Endodermal cell (in vitro differentiated cells): Measurements from ENCODE around the gene ATXN7L1. TPM values are rescaled to one million over a fixed set of nuclear protein-coding genes. Genes with fewer than 3 reads are reported as not detected.

Source experiments
- DNase-seq: peaks from one replicate; pipeline ENCODE4 v3.0.0-alpha.2; 2017
- H3K27ac ChIP-seq: 2 replicates; pipeline ENCODE4 v1.5.1; 2013; ENCODE audit warnings: mild to moderate bottlenecking, low read depth, low read length, moderate library complexity
- H3K27me3 ChIP-seq: 2 replicates; pipeline ENCODE4 v1.6.1; 2013; ENCODE audit warnings: mild to moderate bottlenecking, low read length, moderate library complexity; ENCODE audit not compliant: insufficient read depth, control insufficient read depth, poor library complexity, severe bottlenecking
- H3K36me3 ChIP-seq: 2 replicates; pipeline ENCODE4 v1.7.0; 2013; ENCODE audit warnings: mild to moderate bottlenecking, low read length, moderate library complexity; ENCODE audit not compliant: control insufficient read depth, insufficient read depth
- H3K4me1 ChIP-seq: one replicate; pipeline ENCODE4 v1.7.0; 2013; ENCODE audit warnings: low read length; ENCODE audit not compliant: control insufficient read depth, insufficient read depth
- H3K4me3 ChIP-seq: 2 replicates; pipeline ENCODE4 v1.5.1; 2013; ENCODE audit warnings: mild to moderate bottlenecking, low read length, moderate library complexity
- H3K9ac ChIP-seq: 2 replicates; pipeline ENCODE4 v1.6.1; 2013; ENCODE audit warnings: mild to moderate bottlenecking, low read length, moderate library complexity; ENCODE audit not compliant: poor library complexity, severe bottlenecking; ENCODE audit errors: extremely low read depth
- H3K9me3 ChIP-seq: 2 replicates; pipeline ENCODE4 v1.6.1; 2013; ENCODE audit warnings: mild to moderate bottlenecking, low read length, moderate library complexity; ENCODE audit not compliant: control insufficient read depth
- H3K27ac Mint-ChIP-seq: 2 replicates; pipeline ENCODE4 v1.8.0; 2020; ENCODE audit warnings: mixed read lengths
- H3K27me3 Mint-ChIP-seq: 2 replicates; pipeline ENCODE4 v1.8.0; 2021; ENCODE audit warnings: mild to moderate bottlenecking, mixed read lengths; ENCODE audit not compliant: insufficient read depth
- H3K36me3 Mint-ChIP-seq: 2 replicates; pipeline ENCODE4 v1.8.0; 2020; ENCODE audit warnings: low read depth, mixed read lengths
- H3K4me1 Mint-ChIP-seq: 2 replicates; pipeline ENCODE4 v1.8.0; 2020; ENCODE audit warnings: mixed read lengths
- H3K4me3 Mint-ChIP-seq: 2 replicates; pipeline ENCODE4 v1.8.0; 2020; ENCODE audit warnings: mild to moderate bottlenecking, moderate library complexity, mixed read lengths
- H3K9me3 Mint-ChIP-seq: 2 replicates; pipeline ENCODE4 v1.8.0; 2020; ENCODE audit warnings: mild to moderate bottlenecking, mixed read lengths
- WGBS, 2 experiments: methylation state at CpG; one replicate each; pipeline versions ENCODE4 v1.1.5 to v1.1.7; 2013; ENCODE audit warnings: missing lambda C conversion rate in 2 of 2, mixed read lengths in 1 of 2; ENCODE audit not compliant: insufficient coverage in 1 of 2, insufficient read length in 1 of 2; 5-methylcytosine and 5-hydroxymethylcytosine counted together
- total RNA-seq, 2 donors: library from RNA; stranded (reverse); fragmentation: NEBNext Ultra II Directional in 1 of 2; extraction: Animal tissue kit (Norgen Biotek cat#: 25700) in 1 of 2; gene quantifications; 2 replicates in 1 of 2; 3 replicates in 1 of 2; pipeline ENCODE4 v1.2.1, GENCODE V29; 2021
- TF ChIP-seq, protein P1 (sequence below): fragments of 200-600 bp; sonication (generic); conservative IDR thresholded peaks from 2 replicates; pipeline ENCODE4 v1.5.0; 2021; ENCODE audit warnings: antibody characterized with exemption, mild to moderate bottlenecking

ATXN7L1 gene
- total RNA-seq, 2 donors from 2014 or later = 16.9 to 30.4 TPM

- 91 to 92% methylated on average over 5 of the region's 5 CpGs for WGBS, 2 experiments
- no peak for DNase-seq
- H3K36me3 ChIP-seq = no peaks in the 10 kb centered on the region
- Mint-ChIP-seq H3K36me3 (no peaks in the 10 kb centered on the region), H3K4me3 (no peak overlapping the region), H3K4me1 (peaks cover 3% of the 10 kb centered on the region), H3K27ac (no peak overlapping the region), H3K9me3 (no peaks in the 10 kb centered on the region), H3K27me3 (no peaks in the 10 kb centered on the region)
- H3K4me1 ChIP-seq = no peaks in the 10 kb centered on the region
- H3K27me3 ChIP-seq = no peaks in the 10 kb centered on the region
- TF ChIP-seq, protein P1, sequence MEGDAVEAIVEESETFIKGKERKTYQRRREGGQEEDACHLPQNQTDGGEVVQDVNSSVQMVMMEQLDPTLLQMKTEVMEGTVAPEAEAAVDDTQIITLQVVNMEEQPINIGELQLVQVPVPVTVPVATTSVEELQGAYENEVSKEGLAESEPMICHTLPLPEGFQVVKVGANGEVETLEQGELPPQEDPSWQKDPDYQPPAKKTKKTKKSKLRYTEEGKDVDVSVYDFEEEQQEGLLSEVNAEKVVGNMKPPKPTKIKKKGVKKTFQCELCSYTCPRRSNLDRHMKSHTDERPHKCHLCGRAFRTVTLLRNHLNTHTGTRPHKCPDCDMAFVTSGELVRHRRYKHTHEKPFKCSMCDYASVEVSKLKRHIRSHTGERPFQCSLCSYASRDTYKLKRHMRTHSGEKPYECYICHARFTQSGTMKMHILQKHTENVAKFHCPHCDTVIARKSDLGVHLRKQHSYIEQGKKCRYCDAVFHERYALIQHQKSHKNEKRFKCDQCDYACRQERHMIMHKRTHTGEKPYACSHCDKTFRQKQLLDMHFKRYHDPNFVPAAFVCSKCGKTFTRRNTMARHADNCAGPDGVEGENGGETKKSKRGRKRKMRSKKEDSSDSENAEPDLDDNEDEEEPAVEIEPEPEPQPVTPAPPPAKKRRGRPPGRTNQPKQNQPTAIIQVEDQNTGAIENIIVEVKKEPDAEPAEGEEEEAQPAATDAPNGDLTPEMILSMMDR = no peak
- H3K4me3 ChIP-seq = no peak overlapping the region
- H3K27ac ChIP-seq = no peak overlapping the region
- no peaks in the 10 kb centered on the region for H3K9me3 ChIP-seq
- H3K9ac ChIP-seq = no peak overlapping the region
Observed at GRCh38 chr7:105590793-105591192, 285.6 kb downstream of the ATXN7L1 start.

DNA sequence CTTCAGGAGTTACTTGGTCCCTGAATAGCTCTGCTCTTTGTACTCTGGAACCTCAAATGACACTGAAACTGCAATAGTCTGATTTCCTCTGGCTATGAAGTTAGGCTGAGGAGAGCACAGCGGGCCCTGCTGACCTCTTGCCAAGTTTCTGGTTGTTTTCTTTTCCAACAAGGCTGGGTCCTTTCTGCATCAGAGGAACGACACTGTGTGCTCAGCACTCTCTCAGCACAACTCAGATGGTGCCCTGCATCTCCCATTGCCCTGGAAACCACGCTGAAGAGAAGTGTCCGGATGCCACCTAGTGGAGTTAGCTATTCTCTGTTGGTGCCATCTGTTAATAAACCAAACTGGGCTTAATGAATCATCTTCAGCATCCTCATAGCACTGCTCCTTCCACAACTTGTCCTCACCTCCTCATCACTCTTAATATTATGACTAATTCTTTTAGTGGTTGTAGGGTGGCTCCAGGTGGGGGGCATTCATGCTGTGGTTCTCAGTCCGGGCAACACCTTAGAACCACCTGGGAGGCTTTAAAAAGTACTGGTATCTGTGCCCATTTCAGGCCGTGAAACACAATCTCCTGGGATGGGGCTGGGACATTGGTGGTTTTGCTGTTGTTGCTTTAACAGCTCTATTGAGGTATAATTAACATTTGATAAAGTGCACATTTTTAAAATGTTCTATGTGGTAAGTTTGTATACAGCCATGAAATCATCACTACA is 286.9 kb downstream of the ATXN7L1 start:
- peak; percentile 86 for DNase-seq
- Histone ChIP-seq H3K36me3 (no peaks in the 10 kb centered on the region), H3K27me3 (no peaks in the 10 kb centered on the region), H3K9me3 (peaks cover 7% of the 10 kb centered on the region), H3K9ac (no peak overlapping the region), H3K27ac (no peak overlapping the region), H3K4me1 (no peaks in the 10 kb centered on the region), H3K4me3 (no peak overlapping the region)
- Mint-ChIP-seq H3K36me3 (no peaks in the 10 kb centered on the region), H3K4me1 (peaks cover 3% of the 10 kb centered on the region), H3K9me3 (peaks cover 6% of the 10 kb centered on the region), H3K4me3 (no peak overlapping the region), H3K27me3 (no peaks in the 10 kb centered on the region), H3K27ac (no peak overlapping the region)
- 24 to 51% methylated on average over 3 to 6 of the region's 6 CpGs for WGBS, 2 experiments
- TF ChIP-seq, protein P1 = peak; percentile 81

DNA sequence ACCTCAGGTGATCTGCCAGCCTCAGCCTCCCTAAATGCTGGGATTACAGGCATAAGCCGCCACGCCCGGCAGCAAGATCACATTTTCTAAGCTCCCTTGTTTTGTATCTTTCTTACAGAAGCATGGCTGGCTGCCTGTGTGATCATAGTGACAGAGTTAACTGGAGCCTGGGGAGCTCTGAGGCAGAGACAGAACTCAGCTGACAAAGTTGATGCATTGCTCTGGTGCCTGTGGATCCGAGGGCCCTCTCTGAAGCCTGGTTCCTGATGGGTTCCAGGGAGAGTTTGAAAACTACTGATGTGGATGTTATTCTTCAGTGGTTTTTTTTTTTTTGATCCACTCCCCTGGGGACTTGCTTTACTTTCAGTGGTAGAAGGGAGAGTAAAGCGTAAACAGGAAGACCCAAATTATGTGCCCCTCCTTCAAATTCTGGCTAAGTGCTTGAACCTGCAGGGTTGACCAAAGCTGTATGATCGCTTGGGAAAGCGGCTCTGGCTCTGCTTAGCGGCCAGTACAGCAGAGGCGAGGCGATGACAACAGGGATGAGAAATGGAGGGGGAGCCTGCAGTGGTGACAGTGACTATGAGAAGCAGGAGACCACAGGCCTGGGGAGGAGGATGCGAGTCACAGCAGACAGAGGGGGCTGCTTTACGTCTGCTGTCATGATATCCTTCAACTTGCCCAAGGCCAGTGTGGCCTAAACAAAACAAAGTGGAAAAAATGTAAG is 288.3 kb downstream of the ATXN7L1 start:
- no peaks in the 10 kb centered on the region for H3K27me3 ChIP-seq
- Mint-ChIP-seq H3K27ac (no peak overlapping the region), H3K36me3 (no peaks in the 10 kb centered on the region), H3K4me3 (no peak overlapping the region), H3K9me3 (peaks cover 18% of the 10 kb centered on the region), H3K27me3 (no peaks in the 10 kb centered on the region), H3K4me1 (peaks cover 2% of the 10 kb centered on the region)
- H3K36me3 ChIP-seq = no peaks in the 10 kb centered on the region
- H3K9me3 ChIP-seq = peaks cover 19% of the 10 kb centered on the region
- no peak overlapping the region for H3K9ac ChIP-seq
- peak; percentile 55 for DNase-seq
- no peaks in the 10 kb centered on the region for H3K4me1 ChIP-seq
- no peak overlapping the region for H3K27ac ChIP-seq
- no peak overlapping the region for H3K4me3 ChIP-seq
- TF ChIP-seq, protein P1 = no peak
- 86 to 95% methylated on average over 12 of the region's 12 CpGs for WGBS, 2 experiments
